ENCODE measurements around the gene ATP10A.

- no peak for TF ChIP-seq CTCF (IDR thresholded peaks at IDR 0.05)
- no peak for TF ChIP-seq POLR2AphosphoS5 (IDR thresholded peaks at IDR 0.05; ENCODE audit: insufficient read depth in 1 of 2, low read depth in 1 of 2)
Observed at GRCh38 chr15:25734680-25735355, 128.3 kb downstream of the ATP10A start.
